Natural killer cell (primary cell): ENCODE results near the gene DRC7. TPM values are rescaled to one million over a fixed set of nuclear protein-coding genes. Genes with fewer than 3 reads are reported as not detected.

Experiments
- ATAC-seq, 3 donors: fragments of 150-1000 bp in 2 of 3; fragments of 200-7000 bp in 1 of 3; cut with Tn5 transposase; 1 replicate in 1 of 3; 2 replicates in 2 of 3; pipeline ENCODE4 v1.10.0; 2021; ENCODE audit warnings: mild to moderate bottlenecking in 2 of 3, moderate library complexity in 2 of 3
- DNase-seq, 2 donors: peaks; one replicate each; pipeline versions ENCODE4 v3.0.0 to v3.0.0-alpha.2; 2013 to 2021; ENCODE audit warnings: mixed read lengths in 1 of 2
- H3K27ac ChIP-seq: one replicate; pipeline ENCODE4 v1.5.1; 2013; ENCODE audit warnings: mild to moderate bottlenecking, low read length
- H3K27me3 ChIP-seq: one replicate; pipeline ENCODE4 v1.6.1; 2013; ENCODE audit warnings: low read length; ENCODE audit not compliant: control insufficient read depth, insufficient read depth
- H3K36me3 ChIP-seq: one replicate; pipeline ENCODE4 v1.6.1; 2013; ENCODE audit warnings: low read length; ENCODE audit not compliant: control insufficient read depth, insufficient read depth
- H3K4me1 ChIP-seq: one replicate; pipeline ENCODE4 v1.6.1; 2013; ENCODE audit warnings: low read length; ENCODE audit not compliant: control insufficient read depth, insufficient read depth
- H3K4me3 ChIP-seq: one replicate; pipeline ENCODE4 v1.5.1; 2013; ENCODE audit warnings: low read length
- H3K9me3 ChIP-seq: one replicate; pipeline ENCODE4 v1.6.1; 2013; ENCODE audit warnings: low read length; ENCODE audit not compliant: control insufficient read depth, insufficient read depth
- H3K27ac Mint-ChIP-seq, 2 donors: one replicate each; pipeline ENCODE4 v1.8.0; 2022; ENCODE audit warnings: mild to moderate bottlenecking in 2 of 2, mixed read lengths in 2 of 2, moderate library complexity in 1 of 2
- H3K27me3 Mint-ChIP-seq, 2 donors: one replicate each; pipeline ENCODE4 v1.8.0; 2022; ENCODE audit warnings: low read depth in 2 of 2, mixed read lengths in 2 of 2
- H3K36me3 Mint-ChIP-seq: one replicate; pipeline ENCODE4 v1.8.0; 2022; ENCODE audit warnings: mixed read lengths
- H3K4me1 Mint-ChIP-seq, 2 donors: one replicate each; pipeline ENCODE4 v1.8.0; 2022; ENCODE audit warnings: mixed read lengths in 2 of 2
- H3K4me3 Mint-ChIP-seq: one replicate; pipeline ENCODE4 v1.8.0; 2022; ENCODE audit warnings: mild to moderate bottlenecking, moderate library complexity, mixed read lengths
- H3K9me3 Mint-ChIP-seq, 2 donors: one replicate each; pipeline ENCODE4 v1.8.0; 2022; ENCODE audit warnings: mixed read lengths in 2 of 2
- CTCF ChIP-seq: fragments of 200-600 bp; IDR thresholded peaks from one replicate; pipeline ENCODE4 v1.8.0; 2022; ENCODE audit warnings: antibody characterized with exemption
- WGBS: methylation state at CpG from one replicate; pipeline ENCODE4 v1.1.7; 2013; ENCODE audit warnings: missing lambda C conversion rate; ENCODE audit not compliant: insufficient coverage; 5-methylcytosine and 5-hydroxymethylcytosine counted together
- intact Hi-C: fragments of 100-400 bp; cut with micrococcal nuclease; formaldehyde crosslinking; loops from one replicate; pipeline ENCODE4 v1.14.2; 2022
- total RNA-seq, 4 donors: library from RNA; stranded (reverse); fragments of 120-200 nt in 1 of 4; gene quantifications; one replicate each; pipeline versions ENCODE4 v1.2.3 to v1.2.4, GENCODE V29; 2013 to 2022

The DRC7 gene
- total RNA-seq, 3 donors from 2014 or later (not counting 1 experiment from before 2014, with no cell fraction given): 0.33 TPM; not detected in 2

- WGBS: 89% methylated on average over 1 of the region's 2 CpGs
- no peak overlapping the region for H3K27ac ChIP-seq
- Mint-ChIP-seq H3K36me3 (no peaks in the 10 kb centered on the region), H3K27ac (peak overlapping the region; percentile 1 to 55), H3K4me1 (peaks cover 34 to 37% of the 10 kb centered on the region in 2 donors), H3K4me3 (peak overlapping the region; percentile 80), H3K9me3 (peaks cover 0 to 2% of the 10 kb centered on the region in 2 donors), H3K27me3 (no peaks in the 10 kb centered on the region)
- H3K36me3 ChIP-seq: no peaks in the 10 kb centered on the region
- no peaks in the 10 kb centered on the region for H3K27me3 ChIP-seq
- H3K4me3 ChIP-seq: no peak overlapping the region
- peaks cover 24% of the 10 kb centered on the region for H3K4me1 ChIP-seq
- intact Hi-C loops: no loop called here
- H3K9me3 ChIP-seq: no peaks in the 10 kb centered on the region
- no peak for ATAC-seq
- TF ChIP-seq CTCF: no peak
- no peak for DNase-seq
These were observed 38.1 kb downstream of the DRC7 start for GRCh38 chr16:57732714-57733113.

GRCh38 chr16:57734308-57734924, 39.8 kb downstream of the DRC7 start:
- DNase-seq (no peak), ATAC-seq (no peak)
- no peaks in the 10 kb centered on the region for H3K27me3 ChIP-seq
- intact Hi-C loops: loop anchor here (2.0 kb wide), 3 partner anchors 68 to 158 kb away; no protein-coding TSS in a partner anchor
- peaks cover 34 to 37% of the 10 kb centered on the region in 2 donors for H3K4me1 Mint-ChIP-seq
- H3K9me3 Mint-ChIP-seq: no peaks in the 10 kb centered on the region
- H3K4me1 ChIP-seq: peaks cover 24% of the 10 kb centered on the region
- H3K27ac ChIP-seq: peak overlapping the region; percentile 67
- WGBS: 48% methylated on average over 19 of the region's 20 CpGs
- H3K27ac Mint-ChIP-seq: peak overlapping the region; percentile 96
- no peaks in the 10 kb centered on the region for H3K36me3 Mint-ChIP-seq
- H3K27me3 Mint-ChIP-seq: no peaks in the 10 kb centered on the region
- TF ChIP-seq CTCF: no peak
- no peaks in the 10 kb centered on the region for H3K9me3 ChIP-seq
- H3K4me3 Mint-ChIP-seq: peak overlapping the region; percentile 95
- peak overlapping the region; percentile 70 for H3K4me3 ChIP-seq
- no peaks in the 10 kb centered on the region for H3K36me3 ChIP-seq

GRCh38 chr16:57734925-57735754, 40.5 kb downstream of the DRC7 start:
- under 1% methylated on average over 45 of the region's 45 CpGs for WGBS
- TF ChIP-seq CTCF: no peak
- H3K27me3 Mint-ChIP-seq: no peaks in the 10 kb centered on the region
- Histone ChIP-seq H3K27me3 (no peaks in the 10 kb centered on the region), H3K36me3 (no peaks in the 10 kb centered on the region), H3K27ac (peak overlapping the region; percentile 67), H3K4me3 (peak overlapping the region; percentile 70), H3K4me1 (peaks cover 24% of the 10 kb centered on the region), H3K9me3 (no peaks in the 10 kb centered on the region)
- no peaks in the 10 kb centered on the region for H3K36me3 Mint-ChIP-seq
- H3K4me1 Mint-ChIP-seq: peaks cover 34 to 37% of the 10 kb centered on the region in 2 donors
- peak; percentile 88 to 97 (median 88) for ATAC-seq
- no peaks in the 10 kb centered on the region for H3K9me3 Mint-ChIP-seq
- peak; percentile 95 to 99 for DNase-seq
- intact Hi-C loops: loop anchor here (1.0 to 5.0 kb wide), 11 partner anchors 22 to 548 kb away; partner anchors contain the start of genes CCDC102A, CFAP20, CIAPIN1 and COQ9
- peak overlapping the region; percentile 96 for H3K27ac Mint-ChIP-seq
- H3K4me3 Mint-ChIP-seq: peak overlapping the region; percentile 95
